CD14-positive monocyte (primary cell): Measurements from ENCODE around the gene MSH2. TPM values are rescaled to one million over a fixed set of nuclear protein-coding genes. Genes with fewer than 3 reads are reported as not detected.

Experiments
- DNase-seq, 3 donors: peaks; one replicate each; pipeline ENCODE4 v3.0.0-alpha.2; 2011 to 2022
- H2AFZ ChIP-seq: 2 replicates; pipeline ENCODE4 v1.6.0; 2012; ENCODE audit warnings: mild to moderate bottlenecking, low read depth, low read length, inconsistent platforms; ENCODE audit not compliant: insufficient read depth, poor library complexity, severe bottlenecking
- H3K27ac ChIP-seq, 2 donors: 1 replicate in 1 of 2; 2 replicates in 1 of 2; pipeline ENCODE4 v1.5.1; 2012 to 2013; ENCODE audit warnings: low read length in 2 of 2, control low read depth in 1 of 2, inconsistent platforms in 1 of 2, low read depth in 1 of 2, mild to moderate bottlenecking in 1 of 2
- H3K27me3 ChIP-seq, 2 donors: one replicate each; pipeline versions ENCODE4 v1.6.0 to v1.6.1; 2011 to 2013; ENCODE audit warnings: low read length in 2 of 2; ENCODE audit not compliant: control insufficient read depth in 2 of 2, insufficient read depth in 2 of 2
- H3K36me3 ChIP-seq, 2 donors: replicated peaks in 1 of 2; 1 replicate in 1 of 2; 2 replicates in 1 of 2; pipeline versions ENCODE4 v1.5.1 to v1.6.1; 2012 to 2013; ENCODE audit warnings: low read length in 2 of 2, control low read depth in 1 of 2, inconsistent platforms in 1 of 2, mild to moderate bottlenecking in 1 of 2; ENCODE audit not compliant: insufficient read depth in 2 of 2, control insufficient read depth in 1 of 2
- H3K4me1 ChIP-seq, 2 donors: 1 replicate in 1 of 2; 2 replicates in 1 of 2; pipeline versions ENCODE4 v1.5.1 to v1.6.1; 2012 to 2013; ENCODE audit warnings: low read length in 2 of 2, control low read depth in 1 of 2, inconsistent platforms in 1 of 2, mild to moderate bottlenecking in 1 of 2, moderate library complexity in 1 of 2; ENCODE audit not compliant: insufficient read depth in 2 of 2, control insufficient read depth in 1 of 2
- H3K4me2 ChIP-seq: replicated peaks from 2 replicates; pipeline ENCODE3; 2012; ENCODE audit warnings: low read length, moderate library complexity, mild to moderate bottlenecking; ENCODE audit not compliant: poor library complexity, severe bottlenecking; ENCODE audit errors: extremely low read depth
- H3K4me3 ChIP-seq, 3 experiments: fragments of 200-600 bp in 1 of 3; sonication (generic) in 1 of 3; replicated peaks in 1 of 3; 1 replicate in 2 of 3; 2 replicates in 1 of 3; pipeline ENCODE4 v1.5.1; 2011 to 2013; ENCODE audit warnings: low read length in 3 of 3, mild to moderate bottlenecking in 3 of 3, control low read depth in 2 of 3, low read depth in 2 of 3, inconsistent platforms in 1 of 3, moderate library complexity in 1 of 3
- H3K79me2 ChIP-seq: 2 replicates; pipeline ENCODE4 v1.6.0; 2012; ENCODE audit warnings: mild to moderate bottlenecking, control low read depth, inconsistent platforms, low read length, moderate library complexity; ENCODE audit not compliant: insufficient read depth
- H3K9ac ChIP-seq: 2 replicates; pipeline ENCODE4 v1.6.0; 2017; ENCODE audit warnings: low read length, mild to moderate bottlenecking; ENCODE audit not compliant: insufficient read depth, poor library complexity, severe bottlenecking
- H3K9me3 ChIP-seq, 2 donors: replicated peaks in 1 of 2; 1 replicate in 1 of 2; 2 replicates in 1 of 2; pipeline versions ENCODE4 v1.5.1 to v1.6.1; 2012 to 2013; ENCODE audit warnings: low read length in 2 of 2, control low read depth in 1 of 2; ENCODE audit not compliant: control insufficient read depth in 1 of 2, insufficient read depth in 1 of 2
- H4K20me1 ChIP-seq: 2 replicates; pipeline ENCODE4 v1.6.0; 2012; ENCODE audit warnings: mild to moderate bottlenecking, low read length, control low read depth, moderate library complexity; ENCODE audit not compliant: insufficient read depth
- H3K27ac Mint-ChIP-seq, 7 donors: one replicate each; pipeline ENCODE4 v1.8.0; 2020; ENCODE audit warnings: mild to moderate bottlenecking in 7 of 7, mixed read lengths in 7 of 7, moderate library complexity in 6 of 7, inconsistent platforms in 2 of 7
- H3K27me3 Mint-ChIP-seq, 3 donors: one replicate each; pipeline ENCODE4 v1.8.0; 2021 to 2022; ENCODE audit warnings: low read depth in 3 of 3, mild to moderate bottlenecking in 3 of 3, mixed read lengths in 3 of 3, moderate library complexity in 3 of 3, inconsistent platforms in 1 of 3
- H3K36me3 Mint-ChIP-seq, 2 donors: one replicate each; pipeline ENCODE4 v1.8.0; 2020; ENCODE audit warnings: mixed read lengths in 2 of 2, inconsistent platforms in 1 of 2, mild to moderate bottlenecking in 1 of 2
- H3K4me1 Mint-ChIP-seq: one replicate; pipeline ENCODE4 v1.8.0; 2020; ENCODE audit warnings: mild to moderate bottlenecking, mixed read lengths
- H3K4me3 Mint-ChIP-seq, 2 donors: one replicate each; pipeline ENCODE4 v1.8.0; 2020; ENCODE audit warnings: mild to moderate bottlenecking in 2 of 2, mixed read lengths in 2 of 2, moderate library complexity in 1 of 2
- H3K9me3 Mint-ChIP-seq, 7 donors: one replicate each; pipeline ENCODE4 v1.8.0; 2020 to 2022; ENCODE audit warnings: mixed read lengths in 7 of 7, mild to moderate bottlenecking in 6 of 7, moderate library complexity in 6 of 7, inconsistent platforms in 2 of 7
- WGBS: methylation state at CpG from one replicate; pipeline ENCODE4 v1.1.5; 2013; ENCODE audit warnings: missing lambda C conversion rate; ENCODE audit not compliant: insufficient coverage; 5-methylcytosine and 5-hydroxymethylcytosine counted together
- intact Hi-C, 2 donors: fragments of 100-400 bp; cut with micrococcal nuclease; formaldehyde crosslinking; loops; one replicate each; pipeline versions ENCODE4 v1.15.0 to v1.15.1; 2023
- polyA plus RNA-seq, 3 donors: library from polyadenylated mRNA; depleted of rRNA in 1 of 3; unstranded in 2 of 3; stranded (reverse) in 1 of 3; fragments of 300-500 nt in 2 of 3; fragments of >200 nt in 1 of 3; fragmentation: Illumina TruSeq in 2 of 3; gene quantifications; 1 replicate in 2 of 3; 2 replicates in 1 of 3; pipeline ENCODE4 v1.2.3, GENCODE V29; 2012 to 2021
- TF ChIP-seq, protein P1 (sequence below): fragments of 200-600 bp; IDR thresholded peaks from one replicate; pipeline ENCODE4 v1.8.0; 2022; ENCODE audit warnings: antibody characterized with exemption, mild to moderate bottlenecking

The MSH2 gene
- polyA plus RNA-seq, 3 donors = 1.5 to 2.8 (median 2.0) TPM

DNA sequence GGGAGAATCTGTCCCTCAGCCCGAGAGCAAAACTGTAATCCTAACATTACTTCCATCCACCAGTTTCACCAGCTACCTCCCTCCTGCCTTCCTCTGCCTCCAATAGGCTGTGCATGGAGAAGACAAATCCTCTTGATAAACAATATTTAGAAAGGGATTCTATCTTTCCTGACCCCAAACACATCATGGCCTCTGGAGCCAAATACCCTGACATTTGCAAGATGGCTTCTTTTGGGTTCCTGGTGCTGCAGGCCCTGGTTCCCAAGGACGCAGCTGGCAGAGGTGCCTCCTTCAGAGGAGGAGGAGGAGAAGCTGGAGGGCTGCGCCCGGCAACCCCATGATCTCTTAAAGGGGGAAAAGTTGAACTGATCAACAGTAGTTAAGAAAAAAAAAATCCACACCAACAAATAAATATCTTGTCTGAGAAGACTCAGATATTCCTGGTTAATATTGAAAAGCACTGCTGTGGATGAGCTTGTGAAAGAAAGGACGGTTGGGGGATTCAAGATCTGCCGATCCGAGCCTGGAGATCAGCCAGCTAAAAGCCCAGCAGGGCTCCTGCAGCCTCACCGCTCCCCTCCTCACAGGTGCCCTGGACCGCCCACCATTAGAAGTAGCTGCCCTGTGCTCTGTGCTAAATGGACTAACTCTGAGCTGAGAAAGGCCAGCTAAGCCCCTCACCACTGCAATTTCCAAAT lies 116.8 kb downstream of the MSH2 start:
- no peak overlapping the region for H3K9ac ChIP-seq
- H3K4me1 ChIP-seq = peaks cover 11 to 22% of the 10 kb centered on the region in 2 donors
- H3K4me3 Mint-ChIP-seq = peak overlapping the region; percentile 67 to 92
- H3K9me3 ChIP-seq = no peaks in the 10 kb centered on the region
- peaks cover 0 to 4% of the 10 kb centered on the region in 2 donors for H3K27me3 ChIP-seq
- peaks cover 0 to 3% (median 0%) of the 10 kb centered on the region in 7 donors for H3K9me3 Mint-ChIP-seq
- H3K36me3 Mint-ChIP-seq = no peaks in the 10 kb centered on the region
- H3K27me3 Mint-ChIP-seq = peaks cover 20 to 28% (median 23%) of the 10 kb centered on the region in 3 donors
- no peaks in the 10 kb centered on the region for H3K36me3 ChIP-seq
- H2AFZ ChIP-seq = no peak overlapping the region
- peak overlapping the region; percentile 88 for H3K4me2 ChIP-seq
- peak overlapping the region in 1 of 3 experiments; percentile 75 for H3K4me3 ChIP-seq
- 33% methylated on average over 4 of the region's 9 CpGs for WGBS
- H3K79me2 ChIP-seq = no peaks in the 10 kb centered on the region
- no peak overlapping the region for H3K27ac ChIP-seq
- peaks cover 19% of the 10 kb centered on the region for H3K4me1 Mint-ChIP-seq
- TF ChIP-seq, protein P1, sequence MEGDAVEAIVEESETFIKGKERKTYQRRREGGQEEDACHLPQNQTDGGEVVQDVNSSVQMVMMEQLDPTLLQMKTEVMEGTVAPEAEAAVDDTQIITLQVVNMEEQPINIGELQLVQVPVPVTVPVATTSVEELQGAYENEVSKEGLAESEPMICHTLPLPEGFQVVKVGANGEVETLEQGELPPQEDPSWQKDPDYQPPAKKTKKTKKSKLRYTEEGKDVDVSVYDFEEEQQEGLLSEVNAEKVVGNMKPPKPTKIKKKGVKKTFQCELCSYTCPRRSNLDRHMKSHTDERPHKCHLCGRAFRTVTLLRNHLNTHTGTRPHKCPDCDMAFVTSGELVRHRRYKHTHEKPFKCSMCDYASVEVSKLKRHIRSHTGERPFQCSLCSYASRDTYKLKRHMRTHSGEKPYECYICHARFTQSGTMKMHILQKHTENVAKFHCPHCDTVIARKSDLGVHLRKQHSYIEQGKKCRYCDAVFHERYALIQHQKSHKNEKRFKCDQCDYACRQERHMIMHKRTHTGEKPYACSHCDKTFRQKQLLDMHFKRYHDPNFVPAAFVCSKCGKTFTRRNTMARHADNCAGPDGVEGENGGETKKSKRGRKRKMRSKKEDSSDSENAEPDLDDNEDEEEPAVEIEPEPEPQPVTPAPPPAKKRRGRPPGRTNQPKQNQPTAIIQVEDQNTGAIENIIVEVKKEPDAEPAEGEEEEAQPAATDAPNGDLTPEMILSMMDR = no peak
- intact Hi-C loops = no loop called here
- DNase-seq = no peak
- H4K20me1 ChIP-seq = no peaks in the 10 kb centered on the region
- H3K27ac Mint-ChIP-seq = peak overlapping the region in 1 of 7 donors; percentile 6

DNA sequence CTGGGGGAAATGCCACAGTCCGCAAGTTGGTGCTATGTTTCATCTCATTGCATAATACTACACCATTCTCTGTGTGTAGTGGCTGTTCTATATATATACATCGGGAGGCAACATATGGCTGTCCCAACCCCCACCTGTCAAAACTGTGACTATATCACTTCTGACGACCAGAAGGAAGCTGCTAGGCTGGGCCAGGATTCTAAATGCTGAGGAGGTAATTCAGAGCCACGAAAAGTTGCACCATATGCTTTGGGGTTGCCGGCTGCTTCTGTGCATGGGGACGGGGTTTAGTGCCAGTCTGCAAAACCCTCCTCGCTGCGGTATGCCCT lies 117.3 kb downstream of the MSH2 start:
- Histone ChIP-seq H3K9me3 (no peaks in the 10 kb centered on the region), H4K20me1 (no peaks in the 10 kb centered on the region), H3K79me2 (no peaks in the 10 kb centered on the region), H3K36me3 (no peaks in the 10 kb centered on the region), H2AFZ (peak overlapping the region; percentile 83), H3K27me3 (peaks cover 0 to 4% of the 10 kb centered on the region in 2 donors), H3K27ac (no peak overlapping the region), H3K9ac (peak overlapping the region; percentile 1), H3K4me1 (peaks cover 11 to 22% of the 10 kb centered on the region in 2 donors), H3K4me2 (peak overlapping the region; percentile 88), H3K4me3 (peak overlapping the region; percentile 3 to 75 (median 19))
- WGBS = 4% methylated on average over 5 of the region's 8 CpGs
- Mint-ChIP-seq H3K4me1 (peaks cover 19% of the 10 kb centered on the region), H3K4me3 (peak overlapping the region; percentile 67 to 92), H3K27me3 (peaks cover 22 to 30% (median 23%) of the 10 kb centered on the region in 3 donors), H3K9me3 (peaks cover 0 to 3% (median 0%) of the 10 kb centered on the region in 7 donors), H3K27ac (no peak overlapping the region), H3K36me3 (no peaks in the 10 kb centered on the region)
- TF ChIP-seq, protein P1 = no peak
- peak in 1 of 3 donors; percentile 15 for DNase-seq
- intact Hi-C loops = no loop called here
